Endothelial cell (in vitro differentiated cells): Measurements from ENCODE around the gene KIAA1958. TPM values are rescaled to one million over a fixed set of nuclear protein-coding genes. Genes with fewer than 3 reads are reported as not detected.
"Not testable (repeated sequence)": the region's sequence is repeated elsewhere in the genome, so short reads cannot be mapped to it uniquely, and the experiment has no call there.

Source experiments
- DNase-seq: peaks from one replicate; pipeline ENCODE4 v3.0.0; 2021; ENCODE audit warnings: low spot score
- H3K27ac Mint-ChIP-seq: one replicate; pipeline ENCODE4 v1.8.0; 2021; ENCODE audit warnings: mixed read lengths, inconsistent platforms; ENCODE audit not compliant: unreplicated experiment
- H3K27me3 Mint-ChIP-seq: one replicate; pipeline ENCODE4 v1.8.0; 2021; ENCODE audit warnings: mild to moderate bottlenecking, moderate library complexity, mixed read lengths, inconsistent platforms; ENCODE audit not compliant: unreplicated experiment
- H3K36me3 Mint-ChIP-seq: one replicate; pipeline ENCODE4 v1.8.0; 2021; ENCODE audit warnings: mild to moderate bottlenecking, low read depth, mixed read lengths, inconsistent platforms; ENCODE audit not compliant: unreplicated experiment
- H3K4me1 Mint-ChIP-seq: one replicate; pipeline ENCODE4 v1.8.0; 2021; ENCODE audit warnings: mild to moderate bottlenecking, mixed read lengths, inconsistent platforms; ENCODE audit not compliant: unreplicated experiment
- H3K4me3 Mint-ChIP-seq: one replicate; pipeline ENCODE4 v1.8.0; 2021; ENCODE audit warnings: mild to moderate bottlenecking, mixed read lengths, inconsistent platforms; ENCODE audit not compliant: unreplicated experiment
- H3K9me3 Mint-ChIP-seq: one replicate; pipeline ENCODE4 v1.8.0; 2021; ENCODE audit warnings: mixed read lengths, inconsistent platforms; ENCODE audit not compliant: unreplicated experiment
- total RNA-seq: library from RNA; stranded (reverse); fragmentation: NEBNext Ultra II Directional; extraction: Animal tissue kit (Norgen Biotek cat#: 25700); gene quantifications from one replicate; pipeline ENCODE4 v1.2.1, GENCODE V29; 2021; ENCODE audit not compliant: unreplicated experiment
- TF ChIP-seq, protein P1 (sequence below): fragments of 200-600 bp; sonication (generic); IDR thresholded peaks from one replicate; pipeline ENCODE4 v1.5.0; 2021; ENCODE audit warnings: antibody characterized with exemption; ENCODE audit not compliant: unreplicated experiment

Gene KIAA1958
- total RNA-seq, 1 donor from 2014 or later, result 15.1 TPM

GRCh38 chr9:112505607-112506006 is 19.0 kb downstream of the KIAA1958 start:
- Mint-ChIP-seq H3K4me1 (no peaks in the 10 kb centered on the region), H3K27ac (no peak overlapping the region), H3K36me3 (no peaks in the 10 kb centered on the region), H3K27me3 (no peaks in the 10 kb centered on the region), H3K4me3 (no peak overlapping the region), H3K9me3 (no peaks in the 10 kb centered on the region)
- TF ChIP-seq, protein P1, sequence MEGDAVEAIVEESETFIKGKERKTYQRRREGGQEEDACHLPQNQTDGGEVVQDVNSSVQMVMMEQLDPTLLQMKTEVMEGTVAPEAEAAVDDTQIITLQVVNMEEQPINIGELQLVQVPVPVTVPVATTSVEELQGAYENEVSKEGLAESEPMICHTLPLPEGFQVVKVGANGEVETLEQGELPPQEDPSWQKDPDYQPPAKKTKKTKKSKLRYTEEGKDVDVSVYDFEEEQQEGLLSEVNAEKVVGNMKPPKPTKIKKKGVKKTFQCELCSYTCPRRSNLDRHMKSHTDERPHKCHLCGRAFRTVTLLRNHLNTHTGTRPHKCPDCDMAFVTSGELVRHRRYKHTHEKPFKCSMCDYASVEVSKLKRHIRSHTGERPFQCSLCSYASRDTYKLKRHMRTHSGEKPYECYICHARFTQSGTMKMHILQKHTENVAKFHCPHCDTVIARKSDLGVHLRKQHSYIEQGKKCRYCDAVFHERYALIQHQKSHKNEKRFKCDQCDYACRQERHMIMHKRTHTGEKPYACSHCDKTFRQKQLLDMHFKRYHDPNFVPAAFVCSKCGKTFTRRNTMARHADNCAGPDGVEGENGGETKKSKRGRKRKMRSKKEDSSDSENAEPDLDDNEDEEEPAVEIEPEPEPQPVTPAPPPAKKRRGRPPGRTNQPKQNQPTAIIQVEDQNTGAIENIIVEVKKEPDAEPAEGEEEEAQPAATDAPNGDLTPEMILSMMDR, result no peak
- no peak for DNase-seq

DNA sequence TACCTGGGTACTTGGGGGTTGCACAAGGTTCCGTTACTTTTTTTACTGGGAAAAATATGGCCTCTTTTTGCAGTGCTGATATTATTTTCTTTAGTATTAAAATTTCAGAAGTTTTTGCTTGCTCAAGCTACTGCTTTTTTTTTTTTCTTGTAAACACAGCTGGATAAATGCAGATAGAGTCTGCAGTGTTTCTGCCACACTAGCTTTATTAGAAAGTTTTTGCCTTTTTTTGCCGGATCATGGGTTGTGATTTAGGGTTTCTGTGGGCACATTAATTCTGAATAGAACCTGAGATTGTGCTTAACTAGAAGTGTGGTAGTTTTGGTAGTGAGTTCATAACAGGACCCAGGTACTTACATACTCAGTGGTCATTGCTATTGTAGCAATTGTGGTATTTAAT is 19.9 kb downstream of the KIAA1958 start:
- Mint-ChIP-seq H3K36me3 (no peaks in the 10 kb centered on the region), H3K9me3 (no peaks in the 10 kb centered on the region), H3K4me1 (no peaks in the 10 kb centered on the region), H3K27me3 (no peaks in the 10 kb centered on the region), H3K27ac (no peak overlapping the region), H3K4me3 (no peak overlapping the region)
- no peak for DNase-seq
- TF ChIP-seq, protein P1, result no peak

DNA sequence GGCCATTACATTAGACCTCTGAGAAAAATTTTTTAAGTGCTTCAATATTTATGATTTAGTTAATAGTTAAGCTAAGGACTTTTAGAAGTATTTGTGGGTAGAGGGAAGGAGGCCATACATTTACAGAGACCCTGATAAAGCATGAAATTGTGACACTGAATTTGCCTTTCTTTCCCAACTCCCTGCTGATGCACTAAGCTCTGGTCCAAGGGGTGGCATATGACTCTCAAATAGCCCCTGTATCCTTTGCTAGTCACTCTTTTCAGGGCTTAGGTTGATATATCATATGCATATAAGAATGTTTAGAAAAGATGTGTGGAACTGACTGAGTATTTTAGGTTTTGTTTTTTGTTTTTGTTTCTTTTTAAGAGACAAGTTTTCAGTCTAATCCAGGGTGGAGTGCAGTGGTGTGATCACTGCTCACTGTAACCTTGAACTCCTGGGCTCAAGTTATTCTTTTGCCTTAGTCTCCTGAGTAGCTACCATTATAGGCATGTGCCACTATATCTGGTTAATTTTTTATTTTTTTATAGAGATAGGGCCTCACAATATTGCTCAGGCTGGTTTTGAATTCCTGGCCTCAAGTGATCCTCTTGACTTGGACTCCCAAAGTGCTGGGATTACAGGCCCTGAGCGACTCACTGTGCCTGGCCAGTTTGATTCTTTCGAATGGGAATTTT is 20.5 kb downstream of the KIAA1958 start:
- Mint-ChIP-seq H3K27me3 (no peaks in the 10 kb centered on the region), H3K4me3 (no peak overlapping the region), H3K4me1 (no peaks in the 10 kb centered on the region), H3K9me3 (no peaks in the 10 kb centered on the region), H3K27ac (no peak overlapping the region), H3K36me3 (no peaks in the 10 kb centered on the region)
- DNase-seq, result no peak
- TF ChIP-seq, protein P1, result no peak

DNA sequence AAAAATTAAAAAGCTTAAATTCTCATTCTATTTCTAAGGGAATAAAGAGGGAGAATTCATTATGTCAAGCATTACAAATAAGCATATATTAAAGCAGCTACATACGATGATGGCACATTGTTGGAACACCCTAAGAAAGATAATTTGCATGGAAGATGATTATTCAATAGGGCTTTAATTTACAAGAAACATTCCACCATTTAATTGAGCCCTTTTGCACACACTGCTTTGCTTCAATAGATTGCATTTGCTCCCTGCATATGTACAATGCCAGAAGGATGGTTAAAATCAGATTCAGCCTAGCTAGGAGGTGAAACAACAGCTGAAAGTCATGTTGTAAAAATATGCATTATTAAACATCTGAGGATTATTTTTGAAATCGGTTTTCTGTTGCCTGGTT is 21.8 kb downstream of the KIAA1958 start:
- Mint-ChIP-seq H3K36me3 (peaks cover 3% of the 10 kb centered on the region), H3K4me3 (no peak overlapping the region), H3K27me3 (peaks cover 2% of the 10 kb centered on the region), H3K4me1 (peaks cover 2% of the 10 kb centered on the region), H3K27ac (no peak overlapping the region), H3K9me3 (no peaks in the 10 kb centered on the region)
- TF ChIP-seq, protein P1, result no peak
- no peak for DNase-seq

DNA sequence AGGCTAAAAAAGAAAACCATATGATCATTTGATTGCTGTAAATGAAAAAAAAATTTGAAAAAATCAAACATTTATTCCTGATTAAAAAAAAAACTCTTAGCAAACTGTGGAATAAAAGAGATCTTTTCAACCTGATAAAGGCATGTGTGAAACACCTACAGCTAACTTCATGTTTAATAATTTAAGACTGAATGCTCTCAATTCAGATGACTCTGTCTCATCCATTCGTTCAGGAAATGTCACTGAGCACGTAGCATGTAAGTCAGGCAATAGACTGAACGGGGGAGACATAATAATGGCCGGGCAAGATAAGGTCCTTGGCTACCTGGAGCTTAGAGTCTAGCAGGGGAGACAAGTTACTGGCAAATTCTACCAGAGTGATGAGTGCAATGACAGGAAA is 25.8 kb downstream of the KIAA1958 start:
- not testable (repeated sequence) for H3K27me3 Mint-ChIP-seq, H3K4me1 Mint-ChIP-seq

More for the DNA sequence above, 25.8 kb downstream of the KIAA1958 start:
- not testable (repeated sequence) for H3K27ac Mint-ChIP-seq, H3K4me3 Mint-ChIP-seq, DNase-seq, H3K36me3 Mint-ChIP-seq, H3K9me3 Mint-ChIP-seq
